ENCODE data around the gene KRTAP4-12. TPM values are rescaled to one million over a fixed set of nuclear protein-coding genes. Genes with fewer than 3 reads are reported as not detected.

KRTAP4-12 gene
- polyA plus RNA-seq, 1 donor from 2014 or later, result not detected

- Histone ChIP-seq H3K9ac (ENCODE audit: low read length) (no peak overlapping the region), H3K27ac (ENCODE audit: low read length) (no peak overlapping the region), H3K36me3 (ENCODE audit: insufficient read depth, low read length) (no peaks in the 10 kb centered on the region), H3K79me2 (replicated peaks; ENCODE audit: insufficient read depth, low read length) (no peaks in the 10 kb centered on the region), H3K9me2 (ENCODE audit: insufficient read depth, low read length) (no peaks in the 10 kb centered on the region), H3F3A (ENCODE audit: insufficient read depth, low read length, poor library complexity, severe bottlenecking) (no peaks in the 10 kb centered on the region), H3K9me3 (ENCODE audit: low read length) (no peaks in the 10 kb centered on the region), H2AFZ (ENCODE audit: low read depth, low read length) (no peak overlapping the region), H4K20me1 (ENCODE audit: insufficient read depth) (no peaks in the 10 kb centered on the region), H3K4me2 (ENCODE audit: low read length) (no peak overlapping the region), H3K27me3 (ENCODE audit: insufficient read depth, low read depth, low read length) (no peaks in the 10 kb centered on the region), H3K4me3 (ENCODE audit: low read length) (no peak overlapping the region)
- TF ChIP-seq SMC3 (conservative IDR thresholded peaks at IDR 0.05; ENCODE audit: poor library complexity), result no peak
- TF ChIP-seq REST (IDR thresholded peaks at IDR 0.05; ENCODE audit: borderline replicate concordance), result no peak
- TF ChIP-seq TAF1 (IDR thresholded peaks at IDR 0.05; ENCODE audit: low read depth), result no peak
- TF ChIP-seq EP300 (conservative IDR thresholded peaks at IDR 0.05; ENCODE audit: poor library complexity, severe bottlenecking), result no peak
- no peak for TF ChIP-seq EZH2 (IDR thresholded peaks at IDR 0.05; ENCODE audit: borderline replicate concordance, insufficient read depth, low read length, poor library complexity, severe bottlenecking)
- TF ChIP-seq RAD21 (conservative IDR thresholded peaks at IDR 0.05), result no peak
- TF ChIP-seq CTCF (IDR thresholded peaks at IDR 0.05; ENCODE audit: poor library complexity, severe bottlenecking), result no peak
- no peak for TF ChIP-seq POLR2AphosphoS5 (IDR thresholded peaks at IDR 0.05)
- TF ChIP-seq MXI1 (conservative IDR thresholded peaks at IDR 0.05; ENCODE audit: poor library complexity, severe bottlenecking), result no peak
Measured at GRCh38 chr17:41082626-41083025, 41.4 kb downstream of the KRTAP4-12 start.

- Histone ChIP-seq H3F3A (ENCODE audit: insufficient read depth, low read length, poor library complexity, severe bottlenecking) (no peaks in the 10 kb centered on the region), H3K27ac (ENCODE audit: low read length) (no peak overlapping the region), H3K36me3 (ENCODE audit: insufficient read depth, low read length) (no peaks in the 10 kb centered on the region), H3K79me2 (replicated peaks; ENCODE audit: insufficient read depth, low read length) (no peaks in the 10 kb centered on the region), H3K4me3 (ENCODE audit: low read length) (no peak overlapping the region), H3K9me2 (ENCODE audit: insufficient read depth, low read length) (no peaks in the 10 kb centered on the region), H2AFZ (ENCODE audit: low read depth, low read length) (no peak overlapping the region), H3K4me2 (ENCODE audit: low read length) (no peak overlapping the region), H3K27me3 (ENCODE audit: insufficient read depth, low read depth, low read length) (no peaks in the 10 kb centered on the region), H3K9me3 (ENCODE audit: low read length) (no peaks in the 10 kb centered on the region), H4K20me1 (ENCODE audit: insufficient read depth) (no peaks in the 10 kb centered on the region), H3K9ac (ENCODE audit: low read length) (no peak overlapping the region)
- TF ChIP-seq REST (IDR thresholded peaks at IDR 0.05; ENCODE audit: borderline replicate concordance), result no peak
- TF ChIP-seq MXI1 (conservative IDR thresholded peaks at IDR 0.05; ENCODE audit: poor library complexity, severe bottlenecking), result no peak
- TF ChIP-seq CTCF (IDR thresholded peaks at IDR 0.05; ENCODE audit: poor library complexity, severe bottlenecking), result no peak
Measured at GRCh38 chr17:41076788-41077187, 47.2 kb downstream of the KRTAP4-12 start.

Data from neural cell (in vitro differentiated cells).